ENCODE data around the gene USH1G. TPM values are rescaled to one million over a fixed set of nuclear protein-coding genes. Genes with fewer than 3 reads are reported as not detected.
"Not testable (repeated sequence)": the region's sequence is repeated elsewhere in the genome, so short reads cannot be mapped to it uniquely, and the experiment has no call there.

The USH1G gene
- total RNA-seq, 2 donors from 2014 or later = 0.31 TPM; not detected in 1

- not testable (repeated sequence) for ATAC-seq, DNase-seq
- intact Hi-C loops (cut with DNase I, micrococcal nuclease) = loop anchor here in 1 of 2 donors (5.0 kb wide), 1 partner anchor 128 kb away; no protein-coding TSS in a partner anchor
Observed at GRCh38 chr17:74870028-74870427, 53.0 kb downstream of the USH1G start.

GRCh38 chr17:74868908-74869255 lies 54.2 kb downstream of the USH1G start:
- intact Hi-C loops (cut with DNase I, micrococcal nuclease) = loop anchor here in 1 of 2 donors (5.0 to 10.0 kb wide), 2 partner anchors 74 to 122 kb away; partner anchors contain the start of gene NHERF1
- DNase-seq (peak in 1 of 2 donors; percentile 2), ATAC-seq (no peak)

DNA sequence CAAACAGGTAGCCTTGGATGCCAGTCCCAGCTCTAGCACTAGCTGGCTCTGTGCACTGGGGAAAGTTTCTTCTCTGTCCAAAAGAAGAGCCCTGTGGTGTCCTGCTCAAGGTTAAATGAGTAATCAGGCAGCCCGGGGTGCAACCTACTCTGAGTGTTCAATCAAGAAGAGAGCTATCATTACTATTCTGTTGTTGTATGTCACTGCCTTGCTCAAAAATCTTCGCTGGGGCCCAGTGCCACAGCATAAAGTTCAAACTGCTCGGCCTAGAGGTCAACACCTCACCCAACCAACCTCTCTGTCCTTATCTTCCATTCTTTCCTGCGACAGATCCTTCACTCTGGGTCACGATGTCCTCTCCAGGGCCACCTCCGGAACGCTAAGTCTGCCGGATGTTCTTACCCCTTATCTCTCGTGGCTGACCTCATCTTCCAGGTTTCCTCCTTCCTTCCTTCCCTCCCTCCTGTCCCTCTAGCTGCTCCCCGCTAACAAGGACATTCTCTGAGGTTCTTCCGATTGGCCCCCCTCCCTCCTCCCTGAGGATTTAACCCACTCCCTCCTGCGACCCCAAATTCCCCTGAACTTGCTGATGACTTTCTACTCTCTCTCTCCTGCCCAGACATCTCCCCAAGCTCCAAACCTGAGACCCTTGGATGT lies 54.7 kb downstream of the USH1G start:
- no peak for DNase-seq
- no peak for ATAC-seq
- intact Hi-C loops (cut with DNase I, micrococcal nuclease) = loop anchor here in 1 of 2 donors (5.0 to 10.0 kb wide), 2 partner anchors 74 to 121 kb away; partner anchors contain the start of gene NHERF1

- intact Hi-C loops (cut with DNase I, micrococcal nuclease) = loop anchor here in 1 of 2 donors (5.0 to 10.0 kb wide), 2 partner anchors 72 to 119 kb away; partner anchors contain the start of gene NHERF1
- DNase-seq = no peak
- no peak for ATAC-seq
Observed at GRCh38 chr17:74866198-74866835, 56.7 kb downstream of the USH1G start.

Other genes starting within 250 kb of the USH1G start
- gene CD300LF, start 210.3 kb downstream of the USH1G start, total RNA-seq = 1 to 10 TPM in 1 of 2 donors, under 1 TPM in 1; 0.82 to 2.0 TPM
- 10 to 100 TPM in 1 of 2 donors, 1 to 10 TPM in 1; 7.6 to 14.2 TPM for gene RAB37, start 186.0 kb downstream of the USH1G start, total RNA-seq
- 100 to 1,000 TPM; 186 to 256 TPM for gene NHERF1, start 174.6 kb downstream of the USH1G start, total RNA-seq
- gene NAT9, start 146.9 kb downstream of the USH1G start, total RNA-seq = 10 to 100 TPM; 30.7 to 42.8 TPM
- gene GRIN2C, start 63.4 kb downstream of the USH1G start, total RNA-seq = under 1 TPM; 0.09 to 0.45 TPM
- 10 to 100 TPM; 13.0 to 17.0 TPM for gene FDXR, start 50.3 kb downstream of the USH1G start, total RNA-seq
- gene FADS6, start 29.6 kb downstream of the USH1G start, total RNA-seq = 1 to 10 TPM; 1.1 to 6.4 TPM
- gene OTOP2, start 1.0 kb upstream of the USH1G start, total RNA-seq = 10 to 100 TPM; 52.3 to 70.3 TPM
- gene OTOP3, start 12.6 kb upstream of the USH1G start, total RNA-seq = 1 to 10 TPM; 1.4 to 2.4 TPM
- 10 to 100 TPM; 55.4 to 69.3 TPM for gene HID1, start 49.5 kb upstream of the USH1G start, total RNA-seq
- 1 to 10 TPM; 3.1 to 3.2 TPM for gene CDR2L, start 64.4 kb upstream of the USH1G start, total RNA-seq
- gene MRPL58, start 89.4 kb upstream of the USH1G start, total RNA-seq = 10 to 100 TPM; 23.6 to 30.4 TPM
- gene ATP5PD, start 123.7 kb upstream of the USH1G start, total RNA-seq = 100 to 1,000 TPM; 310 to 381 TPM
- gene KCTD2, start 124.0 kb upstream of the USH1G start, total RNA-seq = 10 to 100 TPM; 16.7 to 19.7 TPM
- 10 to 100 TPM; 26.6 to 39.6 TPM for gene SLC16A5, start 164.7 kb upstream of the USH1G start, total RNA-seq
- gene ARMC7, start 186.7 kb upstream of the USH1G start, total RNA-seq = 10 to 100 TPM; 20.3 to 29.9 TPM
- gene NT5C, start 208.5 kb upstream of the USH1G start, total RNA-seq = 10 to 100 TPM; 77.6 to 86.6 TPM
- 100 to 1,000 TPM; 212 to 220 TPM for gene JPT1, start 231.3 kb upstream of the USH1G start, total RNA-seq